Brain microvascular endothelial cell (primary cell): Measurements from ENCODE around the gene RYR3.

Experiments
- DNase-seq: peaks from one replicate; pipeline ENCODE4 v3.0.0-alpha.2; 2020
- H3K27ac ChIP-seq: fragments of 250-450 bp; sonication (Bioruptor Pico); 2 replicates; pipeline ENCODE4 v1.5.1; 2020; ENCODE audit warnings: mild to moderate bottlenecking, moderate library complexity
- H3K27me3 ChIP-seq: fragments of 250-450 bp; sonication (Bioruptor Pico); replicated peaks from 2 replicates; pipeline ENCODE4 v1.5.1; 2020; ENCODE audit warnings: mild to moderate bottlenecking
- H3K36me3 ChIP-seq: fragments of 250-450 bp; sonication (Bioruptor Pico); replicated peaks from 2 replicates; pipeline ENCODE4 v1.5.1; 2020; ENCODE audit warnings: mild to moderate bottlenecking
- H3K4me3 ChIP-seq: 2 replicates; pipeline ENCODE4 v1.5.1; 2011; ENCODE audit warnings: low read depth, mild to moderate bottlenecking, control low read depth, low read length, moderate library complexity
- CTCF ChIP-seq: IDR thresholded peaks from 2 replicates; pipeline ENCODE4 v1.5.1; 2011; ENCODE audit warnings: low read depth, mild to moderate bottlenecking, moderate library complexity, low read length, control low read depth, inconsistent platforms; ENCODE audit errors: missing control alignments
- in situ Hi-C: cut with HindIII; loops from 2 replicates; pipeline ENCODE4 v1.10.0; 2017; ENCODE audit warnings: low sequenced_read_pairs, low pct_ligation_motif_present

Gene RYR3

GRCh38 chr15:33449810-33450209 is 139.0 kb downstream of the RYR3 start:
- H3K27me3 ChIP-seq: no peaks in the 10 kb centered on the region

DNA sequence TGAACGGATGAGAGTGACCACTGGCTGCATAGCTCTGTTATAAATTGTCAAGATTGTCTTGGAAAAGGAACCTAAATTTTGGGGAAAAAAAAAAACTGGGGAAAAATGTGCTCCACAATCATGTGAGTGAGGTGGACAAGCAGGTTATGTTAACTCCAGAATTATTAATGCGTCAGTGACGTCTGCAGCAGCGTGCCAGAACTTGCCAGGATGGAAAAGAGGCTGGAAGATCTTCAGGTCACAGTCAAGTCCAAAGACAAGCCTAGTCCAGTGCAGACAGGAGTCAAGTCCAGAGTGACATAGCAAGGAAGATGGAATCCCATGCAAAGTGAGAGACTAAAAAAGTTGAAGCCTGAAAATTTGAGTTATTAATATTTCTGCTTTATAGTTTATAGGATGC is 140.6 kb downstream of the RYR3 start:
- TF ChIP-seq CTCF: no peak
- Histone ChIP-seq H3K27me3 (no peaks in the 10 kb centered on the region), H3K4me3 (no peak overlapping the region), H3K27ac (no peak overlapping the region), H3K36me3 (no peaks in the 10 kb centered on the region)
- in situ Hi-C loops: no loop called here
- DNase-seq: no peak

More at GRCh38 chr15:33449810-33450209, 139.0 kb downstream of the RYR3 start:
- Histone ChIP-seq H3K27ac (no peak overlapping the region), H3K36me3 (no peaks in the 10 kb centered on the region), H3K4me3 (no peak overlapping the region)
- DNase-seq: no peak
- TF ChIP-seq CTCF: no peak
- in situ Hi-C loops: no loop called here

DNA sequence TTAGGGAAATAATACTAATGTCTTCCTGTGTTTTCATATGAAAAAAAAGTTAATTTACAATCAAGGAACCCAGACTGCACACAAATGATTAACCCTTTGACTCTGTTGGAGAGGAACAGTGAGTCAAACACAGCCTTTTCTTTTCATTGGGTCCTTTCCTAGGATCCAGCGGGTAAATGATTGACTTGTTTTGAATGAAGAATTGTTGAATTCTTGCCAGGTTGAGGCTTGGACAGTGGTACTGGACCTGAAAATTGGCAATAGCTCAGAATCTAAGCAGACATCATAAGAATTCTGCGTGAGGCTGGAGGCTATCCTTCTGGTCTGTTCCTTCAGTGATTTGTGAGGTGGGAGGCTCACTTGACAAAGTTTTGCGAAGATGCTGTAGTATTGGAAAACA is 143.0 kb downstream of the RYR3 start:
- Histone ChIP-seq H3K36me3 (no peaks in the 10 kb centered on the region), H3K27me3 (no peaks in the 10 kb centered on the region), H3K4me3 (no peak overlapping the region), H3K27ac (no peak overlapping the region)
- in situ Hi-C loops: no loop called here
- TF ChIP-seq CTCF: no peak
- DNase-seq: no peak

DNA sequence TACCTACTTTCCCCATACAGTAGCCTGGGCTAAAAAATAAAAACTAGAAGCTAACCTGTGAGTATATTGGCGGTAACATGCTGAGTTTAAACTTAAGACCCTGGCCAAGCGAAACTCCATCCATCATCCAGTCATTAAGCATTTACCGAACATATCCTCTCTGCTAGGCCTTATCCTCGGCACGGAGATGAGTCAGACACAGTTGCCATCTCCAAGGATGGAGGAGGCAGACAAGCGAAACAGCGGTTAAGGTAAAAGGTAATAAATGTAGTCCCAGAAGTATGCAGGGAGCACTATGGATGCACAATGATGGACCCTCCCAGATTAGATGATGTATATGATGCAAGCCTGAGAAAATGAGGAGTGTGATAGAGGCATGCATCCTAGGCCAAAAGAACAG is 143.6 kb downstream of the RYR3 start:
- Histone ChIP-seq H3K27ac (no peak overlapping the region), H3K27me3 (no peaks in the 10 kb centered on the region), H3K36me3 (no peaks in the 10 kb centered on the region), H3K4me3 (no peak overlapping the region)
- no peak for DNase-seq
- no peak for TF ChIP-seq CTCF
- in situ Hi-C loops: no loop called here

DNA sequence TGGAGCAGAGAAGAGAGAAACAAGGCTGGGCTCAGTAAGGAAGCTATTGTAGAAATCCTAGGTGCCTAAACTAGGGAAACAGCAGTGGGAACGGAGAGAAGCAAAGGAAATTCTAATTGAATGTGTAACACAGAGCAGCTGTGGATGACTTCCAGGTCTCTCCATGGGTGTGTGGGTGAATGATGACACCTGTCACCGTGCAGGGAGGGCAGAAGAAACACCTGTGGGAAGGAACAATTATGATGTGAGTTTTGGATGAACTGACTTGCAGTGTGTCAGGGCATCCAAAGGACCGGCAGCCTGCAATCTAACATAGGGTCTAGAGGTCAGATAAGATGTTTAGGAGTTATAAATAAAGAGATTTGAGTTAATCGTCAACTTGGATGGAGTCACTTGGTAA is 144.2 kb downstream of the RYR3 start:
- DNase-seq: no peak
- Histone ChIP-seq H3K36me3 (no peaks in the 10 kb centered on the region), H3K4me3 (no peak overlapping the region), H3K27ac (no peak overlapping the region), H3K27me3 (no peaks in the 10 kb centered on the region)
- no peak for TF ChIP-seq CTCF
- in situ Hi-C loops: no loop called here

DNA sequence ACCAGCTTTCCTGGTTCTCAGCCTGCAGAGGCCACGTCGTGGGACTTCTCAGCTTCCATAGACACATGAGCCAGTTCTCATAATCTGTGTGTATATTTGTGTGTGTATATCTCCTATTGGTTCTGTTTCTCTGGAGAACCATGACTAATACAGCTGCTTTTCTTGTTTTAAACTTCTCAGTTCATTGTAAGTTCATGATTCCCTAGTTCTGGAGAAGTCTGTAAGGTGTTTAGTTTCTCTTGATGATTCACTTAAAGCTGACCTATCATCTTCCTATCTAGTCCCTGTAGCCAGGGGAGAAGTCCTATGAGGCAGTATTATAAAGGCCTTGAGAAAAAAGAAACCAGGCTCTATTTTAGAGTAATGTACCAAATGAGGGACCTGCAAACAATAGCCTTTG is 147.7 kb downstream of the RYR3 start:
- Histone ChIP-seq H3K27ac (no peak overlapping the region), H3K4me3 (no peak overlapping the region), H3K27me3 (no peaks in the 10 kb centered on the region), H3K36me3 (no peaks in the 10 kb centered on the region)
- DNase-seq: no peak
- TF ChIP-seq CTCF: no peak
- in situ Hi-C loops: no loop called here
